Left lung (tissue), 10 donors: ENCODE data around the gene LIN37. TPM values are rescaled to one million over a fixed set of nuclear protein-coding genes. Genes with fewer than 3 reads are reported as not detected.
A peak's percentile ranks its signal among the peaks of the same experiment; 100 is the strongest.

Source experiments
- ATAC-seq: fragments of 200-7000 bp; cut with Tn5 transposase; one replicate; pipeline ENCODE4 v1.9.1; 2020; ENCODE audit warnings: moderate library complexity
- DNase-seq, 4 donors: peaks; one replicate each; pipeline ENCODE4 v3.0.0-alpha.2; 2013 to 2020
- H3K27ac ChIP-seq, 2 donors: fragments of 200-600 bp; sonication (generic) in 1 of 2; one replicate each; pipeline versions ENCODE4 v1.5.0 to v1.8.0; 2020 to 2021
- H3K27me3 ChIP-seq, 2 donors: fragments of 200-600 bp; sonication (generic) in 1 of 2; one replicate each; pipeline versions ENCODE4 v1.5.0 to v1.8.0; 2020 to 2021
- H3K36me3 ChIP-seq, 2 donors: fragments of 200-600 bp; sonication (generic) in 1 of 2; one replicate each; pipeline versions ENCODE4 v1.5.0 to v1.8.0; 2020 to 2021
- H3K4me1 ChIP-seq, 2 donors: fragments of 200-600 bp; one replicate each; pipeline ENCODE4 v1.8.0; 2021
- H3K4me3 ChIP-seq, 2 donors: fragments of 200-600 bp; sonication (generic) in 1 of 2; one replicate each; pipeline versions ENCODE4 v1.5.0 to v1.8.0; 2020 to 2021; ENCODE audit warnings: mild to moderate bottlenecking in 1 of 2
- H3K9me3 ChIP-seq, 2 donors: fragments of 200-600 bp; sonication (generic) in 1 of 2; one replicate each; pipeline versions ENCODE4 v1.5.0 to v1.8.0; 2020 to 2021
- CTCF ChIP-seq, 2 donors: fragments of 200-600 bp; sonication (generic) in 1 of 2; IDR thresholded peaks; one replicate each; pipeline versions ENCODE4 v1.5.0 to v1.8.0; 2021; ENCODE audit warnings: antibody characterized with exemption in 2 of 2
- intact Hi-C, 2 donors: fragments of 100-400 bp; cut with DNase I; formaldehyde crosslinking; loops; one replicate each; pipeline versions ENCODE4 v1.11.2 to v1.14.2; 2022
- polyA plus RNA-seq, 6 donors: library from polyadenylated mRNA; unstranded; fragments of 120-200 nt; gene quantifications; one replicate each; pipeline ENCODE4 v1.2.1, GENCODE V29; 2013; ENCODE audit not compliant: insufficient read length in 6 of 6
- total RNA-seq, 2 donors: library from RNA; stranded (reverse); fragmentation: NEBNext Ultra II Directional; extraction: Animal tissue kit (Norgen Biotek cat#: 25700); gene quantifications; one replicate each; pipeline ENCODE4 v1.2.1, GENCODE V29; 2021
- donor health status: DM: no; HTN: yes; CAD: no.
- donor health status: DM: no; HTN: no; CAD: no.

LIN37 gene
- total and polyA plus RNA-seq, 8 donors, result 6.6 to 14.5 (median 11.8) TPM

- Histone ChIP-seq H3K9me3 (no peaks in the 10 kb centered on the region), H3K4me1 (peaks cover 7 to 55% of the 10 kb centered on the region in 2 donors), H3K36me3 (peaks cover 0 to 44% of the 10 kb centered on the region in 2 donors), H3K27me3 (no peaks in the 10 kb centered on the region), H3K4me3 (peak overlapping the region; percentile 63 to 67), H3K27ac (peak overlapping the region; percentile 76 to 94)
- TF ChIP-seq CTCF (IDR thresholded peaks at IDR 0.05), result no peak
- intact Hi-C loops, result no loop called here
- ATAC-seq, result no peak
- no peak for DNase-seq
These were observed 8.3 kb upstream of the LIN37 start for GRCh38 chr19:35740108-35740422.

GRCh38 chr19:35740423-35741202 is 7.8 kb upstream of the LIN37 start:
- H3K4me3 ChIP-seq, result peak overlapping the region; percentile 63 to 67
- ATAC-seq (peak; percentile 86), DNase-seq (peak; percentile 96 to 99 (median 98))
- no peaks in the 10 kb centered on the region for H3K9me3 ChIP-seq
- H3K27ac ChIP-seq, result peak overlapping the region; percentile 76 to 94
- peaks cover 7 to 55% of the 10 kb centered on the region in 2 donors for H3K4me1 ChIP-seq
- no peaks in the 10 kb centered on the region for H3K27me3 ChIP-seq
- intact Hi-C loops, result no loop called here
- peaks cover 0 to 38% of the 10 kb centered on the region in 2 donors for H3K36me3 ChIP-seq
- no peak for TF ChIP-seq CTCF (IDR thresholded peaks at IDR 0.05)

GRCh38 chr19:35741203-35741515 is 7.2 kb upstream of the LIN37 start:
- Histone ChIP-seq H3K36me3 (peaks cover 0 to 33% of the 10 kb centered on the region in 2 donors), H3K9me3 (no peaks in the 10 kb centered on the region), H3K4me1 (peaks cover 11 to 60% of the 10 kb centered on the region in 2 donors), H3K27me3 (no peaks in the 10 kb centered on the region), H3K4me3 (peak overlapping the region; percentile 63 to 67), H3K27ac (peak overlapping the region; percentile 76 to 94)
- intact Hi-C loops, result no loop called here
- TF ChIP-seq CTCF (IDR thresholded peaks at IDR 0.05), result no peak
- DNase-seq (no peak), ATAC-seq (no peak)

GRCh38 chr19:35742121-35742724 is 6.2 kb upstream of the LIN37 start, which contains the start of gene IGFLR1:
TSS of gene IGFLR1 (minus strand) at chr19:35742452. CDS start at chr19:35741180, 1,272 bp downstream.
- intact Hi-C loops, result no loop called here
- Histone ChIP-seq H3K4me1 (peaks cover 18 to 70% of the 10 kb centered on the region in 2 donors), H3K4me3 (peak within 1 kb of the TSS in 1 of 2 donors; percentile 63), H3K27ac (peak within 1 kb of the TSS; percentile 76 to 94), H3K36me3 (peaks cover 0 to 22% of the 10 kb centered on the region in 2 donors), H3K27me3 (no peaks in the 10 kb centered on the region), H3K9me3 (no peaks in the 10 kb centered on the region)
- DNase-seq, result peak in 2 of 4 donors; percentile 73 to 82
- no peak for TF ChIP-seq CTCF (IDR thresholded peaks at IDR 0.05)
- ATAC-seq, result no peak

GRCh38 chr19:35743640-35744429 is 4.5 kb upstream of the LIN37 start:
- H3K36me3 ChIP-seq, result peaks cover 0 to 6% of the 10 kb centered on the region in 2 donors
- no peaks in the 10 kb centered on the region for H3K9me3 ChIP-seq
- no peak for DNase-seq
- H3K27me3 ChIP-seq, result no peaks in the 10 kb centered on the region
- H3K4me3 ChIP-seq, result peak overlapping the region in 1 of 2 donors; percentile 88
- no peak for TF ChIP-seq CTCF (IDR thresholded peaks at IDR 0.05)
- H3K27ac ChIP-seq, result peak overlapping the region in 1 of 2 donors; percentile 100
- intact Hi-C loops, result no loop called here
- peaks cover 18 to 78% of the 10 kb centered on the region in 2 donors for H3K4me1 ChIP-seq
- no peak for ATAC-seq
